Thyroid gland (tissue), 4 donors: Measurements from ENCODE around the gene HK1. TPM values are rescaled to one million over a fixed set of nuclear protein-coding genes. Genes with fewer than 3 reads are reported as not detected.

Source experiments
- DNase-seq, 2 donors: peaks; one replicate each; pipeline ENCODE4 v3.0.0-alpha.2; 2019
- H3K27ac ChIP-seq, 3 donors: fragments of 200-600 bp; sonication (generic); 1 replicate in 2 of 3; 2 replicates in 1 of 3; pipeline ENCODE4 v1.5.1; 2016 to 2019; ENCODE audit warnings: mild to moderate bottlenecking in 1 of 3, moderate library complexity in 1 of 3
- H3K27me3 ChIP-seq: fragments of 200-600 bp; sonication (generic); one replicate; pipeline ENCODE4 v1.5.1; 2019
- H3K36me3 ChIP-seq, 2 donors: fragments of 200-600 bp; sonication (generic); one replicate each; pipeline ENCODE4 v1.5.1; 2016 to 2019
- H3K4me1 ChIP-seq, 2 donors: fragments of 200-600 bp; sonication (generic); one replicate each; pipeline ENCODE4 v1.5.1; 2017 to 2019
- H3K4me3 ChIP-seq, 3 donors: fragments of 200-600 bp; sonication (generic); replicated peaks in 1 of 3; 1 replicate in 2 of 3; 2 replicates in 1 of 3; pipeline ENCODE4 v1.5.1; 2016; ENCODE audit warnings: mild to moderate bottlenecking in 1 of 3
- H3K9me3 ChIP-seq: fragments of 200-600 bp; sonication (generic); one replicate; pipeline ENCODE4 v1.5.1; 2017
- POLR2A ChIP-seq, 2 donors: fragments of 450-650 bp; IDR thresholded peaks; one replicate each; pipeline ENCODE4 v1.6.1; 2017; ENCODE audit warnings: antibody characterized with exemption in 2 of 2, mild to moderate bottlenecking in 2 of 2, moderate library complexity in 1 of 2
- WGBS, 2 donors: methylation state at CpG; one replicate each; pipeline ENCODE4 v1.1.5; 2017; 5-methylcytosine and 5-hydroxymethylcytosine counted together
- intact Hi-C: fragments of 100-400 bp; cut with DNase I; formaldehyde crosslinking; loops from one replicate; pipeline ENCODE4 v1.15.1; 2023
- total RNA-seq, 4 donors: library from RNA; depleted of rRNA; stranded (reverse); fragments of >200 nt; gene quantifications; one replicate each; pipeline ENCODE4 v1.2.3, GENCODE V29; 2016
- TF ChIP-seq, protein P1 (sequence below), 6 experiments: fragments of 200-600 bp in 3 of 6; fragments of 450-650 bp in 3 of 6; sonication (generic) in 3 of 6; IDR thresholded peaks; one replicate each; pipeline ENCODE4 v1.5.1; 2016 to 2019; ENCODE audit warnings: antibody characterized with exemption in 6 of 6, mild to moderate bottlenecking in 2 of 6, inconsistent platforms in 1 of 6, moderate library complexity in 1 of 6

The HK1 gene
- total RNA-seq, 4 donors from 2014 or later = 106 to 231 (median 189) TPM

DNA sequence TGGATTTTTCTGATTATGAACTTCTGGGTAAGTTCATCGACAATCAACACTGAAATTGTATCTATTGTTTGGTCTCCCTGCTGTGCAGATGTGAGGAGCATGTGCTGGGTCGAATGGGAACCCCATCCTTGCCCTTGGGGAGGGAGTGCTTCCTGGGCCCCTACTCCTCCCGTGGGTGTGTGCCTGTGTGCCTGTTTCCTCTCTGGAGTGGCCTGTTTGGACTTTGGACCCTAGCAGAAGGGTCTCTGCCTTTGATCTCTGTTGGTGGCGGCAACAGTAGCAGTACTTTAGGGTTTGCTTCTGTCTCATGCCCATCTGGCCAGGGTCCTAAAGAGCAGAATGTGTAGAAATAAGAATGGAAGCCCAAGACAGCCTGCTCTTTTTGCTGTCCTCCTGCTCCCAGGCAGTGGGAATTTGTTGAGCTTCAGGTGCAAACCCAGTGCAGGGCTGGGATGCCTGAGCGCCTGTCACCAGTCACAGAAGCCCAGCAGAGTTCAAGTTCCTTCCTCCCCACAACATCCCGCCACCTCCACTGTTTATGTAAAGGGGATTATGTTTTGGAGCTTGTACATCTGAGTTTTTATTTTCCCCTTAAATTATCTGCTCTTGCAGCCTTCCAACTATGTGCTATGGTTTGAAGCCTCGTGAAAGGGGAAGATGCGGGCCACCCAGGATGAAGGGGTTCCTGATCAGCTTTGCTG is 139.9 kb downstream of the HK1 start:
- Histone ChIP-seq H3K9me3 (no peaks in the 10 kb centered on the region), H3K4me1 (peaks cover 0 to 2% of the 10 kb centered on the region in 2 donors), H3K36me3 (no peaks in the 10 kb centered on the region), H3K4me3 (no peak overlapping the region), H3K27ac (no peak overlapping the region), H3K27me3 (no peaks in the 10 kb centered on the region)
- intact Hi-C loops = no loop called here
- DNase-seq = no peak
- TF ChIP-seq, protein P1, sequence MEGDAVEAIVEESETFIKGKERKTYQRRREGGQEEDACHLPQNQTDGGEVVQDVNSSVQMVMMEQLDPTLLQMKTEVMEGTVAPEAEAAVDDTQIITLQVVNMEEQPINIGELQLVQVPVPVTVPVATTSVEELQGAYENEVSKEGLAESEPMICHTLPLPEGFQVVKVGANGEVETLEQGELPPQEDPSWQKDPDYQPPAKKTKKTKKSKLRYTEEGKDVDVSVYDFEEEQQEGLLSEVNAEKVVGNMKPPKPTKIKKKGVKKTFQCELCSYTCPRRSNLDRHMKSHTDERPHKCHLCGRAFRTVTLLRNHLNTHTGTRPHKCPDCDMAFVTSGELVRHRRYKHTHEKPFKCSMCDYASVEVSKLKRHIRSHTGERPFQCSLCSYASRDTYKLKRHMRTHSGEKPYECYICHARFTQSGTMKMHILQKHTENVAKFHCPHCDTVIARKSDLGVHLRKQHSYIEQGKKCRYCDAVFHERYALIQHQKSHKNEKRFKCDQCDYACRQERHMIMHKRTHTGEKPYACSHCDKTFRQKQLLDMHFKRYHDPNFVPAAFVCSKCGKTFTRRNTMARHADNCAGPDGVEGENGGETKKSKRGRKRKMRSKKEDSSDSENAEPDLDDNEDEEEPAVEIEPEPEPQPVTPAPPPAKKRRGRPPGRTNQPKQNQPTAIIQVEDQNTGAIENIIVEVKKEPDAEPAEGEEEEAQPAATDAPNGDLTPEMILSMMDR (IDR thresholded peaks at IDR 0.05) = no peak
- TF ChIP-seq POLR2A (IDR thresholded peaks at IDR 0.05) = no peak
- 77 to 96% methylated on average over 5 to 8 of the region's 8 CpGs for WGBS, 2 donors

DNA sequence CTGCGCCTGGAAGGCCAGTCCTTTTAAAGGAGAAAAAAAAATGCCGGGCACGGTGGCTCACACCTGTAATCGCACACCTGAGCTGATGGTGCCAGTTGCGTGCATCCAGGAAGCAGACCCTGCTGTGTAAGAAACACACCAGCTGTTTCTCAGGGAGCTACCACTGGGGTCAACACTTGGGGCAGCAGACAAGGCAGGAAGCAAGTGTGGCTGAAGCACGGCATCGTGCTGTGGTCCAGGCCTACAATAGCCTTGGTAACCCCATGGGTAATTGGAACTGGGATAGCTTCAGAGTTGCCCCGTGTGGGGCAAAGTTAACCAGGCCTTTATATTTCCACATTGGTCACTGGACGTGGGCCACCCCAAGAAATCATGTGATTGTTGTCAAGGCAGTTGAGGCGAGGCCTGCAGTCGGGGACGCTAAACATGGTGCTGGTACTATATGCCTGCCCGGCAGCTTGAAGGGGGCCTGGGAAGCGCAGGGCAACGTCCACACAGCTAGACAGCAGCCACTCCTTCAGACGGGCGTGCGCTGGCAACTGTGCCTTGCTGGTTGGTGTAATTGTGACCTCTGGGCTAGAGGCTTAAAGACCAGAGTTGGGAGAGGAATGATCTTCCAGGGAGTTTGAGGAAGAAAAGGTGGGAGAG is 140.9 kb downstream of the HK1 start:
- Histone ChIP-seq H3K36me3 (no peaks in the 10 kb centered on the region), H3K4me3 (no peak overlapping the region), H3K4me1 (no peaks in the 10 kb centered on the region), H3K9me3 (no peaks in the 10 kb centered on the region), H3K27ac (no peak overlapping the region), H3K27me3 (no peaks in the 10 kb centered on the region)
- 92 to 95% methylated on average over 13 to 18 of the region's 18 CpGs for WGBS, 2 donors
- no peak for DNase-seq
- no peak for TF ChIP-seq POLR2A (IDR thresholded peaks at IDR 0.05)
- TF ChIP-seq, protein P1 (IDR thresholded peaks at IDR 0.05) = no peak
- intact Hi-C loops = no loop called here

DNA sequence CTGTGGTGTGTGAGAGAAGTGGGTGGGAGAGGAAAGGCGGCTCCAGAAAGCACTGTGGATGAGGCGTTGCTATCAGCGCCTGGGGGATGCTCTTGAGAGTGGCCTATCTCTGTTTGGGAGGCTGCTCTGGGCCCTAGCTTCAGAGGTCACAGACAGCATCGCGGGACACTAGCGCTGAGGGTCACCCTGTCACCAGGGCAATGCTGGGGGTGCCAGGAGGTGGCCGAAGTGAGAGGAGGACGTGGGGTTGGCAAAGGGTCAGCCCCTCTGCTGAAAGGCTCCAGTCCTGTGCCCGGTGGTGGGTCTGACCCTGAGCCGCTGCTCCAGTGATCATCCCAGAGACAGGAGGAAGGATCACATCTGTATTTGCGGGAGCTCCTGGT is 141.4 kb downstream of the HK1 start:
- no peaks in the 10 kb centered on the region for H3K9me3 ChIP-seq
- WGBS, 2 donors = 79 to 90% methylated on average over 11 of the region's 11 CpGs
- H3K27ac ChIP-seq = no peak overlapping the region
- no peak for TF ChIP-seq POLR2A (IDR thresholded peaks at IDR 0.05)
- TF ChIP-seq, protein P1 (IDR thresholded peaks at IDR 0.05) = no peak
- H3K4me3 ChIP-seq = no peak overlapping the region
- no peaks in the 10 kb centered on the region for H3K4me1 ChIP-seq
- DNase-seq = no peak
- H3K27me3 ChIP-seq = no peaks in the 10 kb centered on the region
- H3K36me3 ChIP-seq = no peaks in the 10 kb centered on the region
- intact Hi-C loops = loop anchor here (5.0 kb wide), 1 partner anchor 223 kb away; no protein-coding TSS in a partner anchor

DNA sequence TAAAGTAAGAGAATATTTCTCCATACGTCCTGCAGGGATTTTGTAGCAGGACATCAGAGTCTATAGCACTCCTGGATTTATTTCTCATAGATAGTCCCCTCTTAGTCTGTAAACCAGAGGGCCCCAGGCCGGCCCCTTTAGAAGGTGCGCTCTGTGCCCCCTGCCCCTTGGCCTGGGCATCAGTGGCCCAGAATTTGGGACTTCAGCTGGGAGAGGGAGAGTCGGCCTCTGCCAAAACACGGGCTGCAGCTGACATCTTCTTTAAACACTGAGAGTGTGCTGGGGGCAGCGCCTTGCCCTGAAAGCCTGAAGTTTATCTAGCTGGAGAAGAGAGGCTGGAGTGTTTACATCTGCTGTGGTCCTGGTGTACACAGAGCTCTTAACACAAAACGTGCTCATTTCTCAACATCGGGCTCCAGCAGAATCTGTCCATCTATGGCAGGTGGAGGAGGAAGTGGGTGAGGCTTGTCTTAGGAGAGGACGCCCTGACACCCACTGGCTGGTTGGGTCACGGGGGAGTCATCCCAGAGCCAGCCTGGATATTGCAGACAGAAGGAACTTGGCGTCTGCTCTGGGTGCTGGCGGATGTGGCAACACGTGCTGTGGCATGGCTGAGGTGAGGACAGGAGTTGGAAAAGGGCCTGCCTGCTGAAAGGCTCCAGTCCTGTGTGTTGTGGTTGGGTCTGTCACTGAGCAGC is 143.5 kb downstream of the HK1 start:
- DNase-seq = no peak
- Histone ChIP-seq H3K4me1 (no peaks in the 10 kb centered on the region), H3K27ac (no peak overlapping the region), H3K4me3 (no peak overlapping the region), H3K27me3 (no peaks in the 10 kb centered on the region), H3K36me3 (no peaks in the 10 kb centered on the region), H3K9me3 (no peaks in the 10 kb centered on the region)
- intact Hi-C loops = loop anchor here (5.0 kb wide), 1 partner anchor 221 kb away; no protein-coding TSS in a partner anchor
- TF ChIP-seq, protein P1 (IDR thresholded peaks at IDR 0.05) = no peak
- no peak for TF ChIP-seq POLR2A (IDR thresholded peaks at IDR 0.05)
- 60 to 63% methylated on average over 13 of the region's 13 CpGs for WGBS, 2 donors
